ENCODE data around the gene SETD6. TPM values are rescaled to one million over a fixed set of nuclear protein-coding genes. Genes with fewer than 3 reads are reported as not detected.

The SETD6 gene
- total and polyA plus RNA-seq, 2 of the 13 experiments (the other 11 are each of a cell fraction or from before 2014, with no cell fraction given) = 24.0 to 25.7 TPM

DNA sequence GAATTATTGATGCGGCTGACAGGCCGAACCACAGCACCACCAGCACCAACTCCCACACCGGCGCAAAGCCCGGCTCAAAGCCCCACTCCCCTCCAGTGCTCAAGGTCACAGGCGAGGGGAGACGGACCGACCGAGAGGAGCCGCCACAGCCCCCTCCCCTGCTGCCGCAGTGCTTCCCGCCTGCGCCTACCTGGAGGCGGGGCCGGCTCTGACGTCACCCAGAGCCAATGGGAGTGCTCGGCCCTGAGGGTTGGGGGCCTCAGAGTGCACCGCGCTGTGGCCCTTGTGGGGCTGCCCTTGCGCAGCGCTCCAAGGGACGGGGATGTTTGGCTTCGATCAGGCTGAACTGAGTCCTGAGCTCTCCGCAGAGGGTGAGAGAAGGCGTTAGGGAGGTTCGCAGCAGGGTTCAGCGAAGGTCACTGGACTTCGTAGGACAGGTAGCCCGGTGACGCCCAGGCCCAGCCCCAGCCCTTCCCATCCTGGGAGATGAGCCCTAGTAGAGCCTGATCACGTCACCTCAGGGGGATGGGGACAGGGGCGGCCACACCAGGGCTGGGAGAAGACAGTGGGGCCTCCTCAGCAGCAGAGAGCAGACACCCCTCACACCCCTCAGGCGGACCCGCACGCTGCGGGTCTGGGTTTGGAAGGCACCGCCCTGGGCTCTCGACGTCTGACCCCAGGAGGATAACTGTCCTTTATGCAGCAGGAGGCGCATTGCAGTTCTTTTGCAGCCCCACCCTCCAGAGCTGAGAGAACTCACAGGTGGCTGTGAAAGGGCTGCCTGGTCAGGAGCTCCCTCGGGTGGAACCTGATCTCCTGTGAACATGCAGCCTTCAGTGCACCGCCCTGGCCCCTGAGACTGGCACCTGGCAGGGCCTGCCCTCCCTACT lies 13.8 kb upstream of the SETD6 start (continued):
- no peak for TF ChIP-seq TAF15 (IDR thresholded peaks at IDR 0.05; ENCODE audit: low read depth, low read length, poor library complexity, severe bottlenecking)
- peak; percentile 64; the same call in 1 of the 2 replicates for TF ChIP-seq SRY (CRISPR knock-in tag; IDR thresholded peaks at IDR 0.05)
- no peak for TF ChIP-seq KMT2B (CRISPR knock-in tag; IDR thresholded peaks at IDR 0.05)
- TF ChIP-seq, protein P1, sequence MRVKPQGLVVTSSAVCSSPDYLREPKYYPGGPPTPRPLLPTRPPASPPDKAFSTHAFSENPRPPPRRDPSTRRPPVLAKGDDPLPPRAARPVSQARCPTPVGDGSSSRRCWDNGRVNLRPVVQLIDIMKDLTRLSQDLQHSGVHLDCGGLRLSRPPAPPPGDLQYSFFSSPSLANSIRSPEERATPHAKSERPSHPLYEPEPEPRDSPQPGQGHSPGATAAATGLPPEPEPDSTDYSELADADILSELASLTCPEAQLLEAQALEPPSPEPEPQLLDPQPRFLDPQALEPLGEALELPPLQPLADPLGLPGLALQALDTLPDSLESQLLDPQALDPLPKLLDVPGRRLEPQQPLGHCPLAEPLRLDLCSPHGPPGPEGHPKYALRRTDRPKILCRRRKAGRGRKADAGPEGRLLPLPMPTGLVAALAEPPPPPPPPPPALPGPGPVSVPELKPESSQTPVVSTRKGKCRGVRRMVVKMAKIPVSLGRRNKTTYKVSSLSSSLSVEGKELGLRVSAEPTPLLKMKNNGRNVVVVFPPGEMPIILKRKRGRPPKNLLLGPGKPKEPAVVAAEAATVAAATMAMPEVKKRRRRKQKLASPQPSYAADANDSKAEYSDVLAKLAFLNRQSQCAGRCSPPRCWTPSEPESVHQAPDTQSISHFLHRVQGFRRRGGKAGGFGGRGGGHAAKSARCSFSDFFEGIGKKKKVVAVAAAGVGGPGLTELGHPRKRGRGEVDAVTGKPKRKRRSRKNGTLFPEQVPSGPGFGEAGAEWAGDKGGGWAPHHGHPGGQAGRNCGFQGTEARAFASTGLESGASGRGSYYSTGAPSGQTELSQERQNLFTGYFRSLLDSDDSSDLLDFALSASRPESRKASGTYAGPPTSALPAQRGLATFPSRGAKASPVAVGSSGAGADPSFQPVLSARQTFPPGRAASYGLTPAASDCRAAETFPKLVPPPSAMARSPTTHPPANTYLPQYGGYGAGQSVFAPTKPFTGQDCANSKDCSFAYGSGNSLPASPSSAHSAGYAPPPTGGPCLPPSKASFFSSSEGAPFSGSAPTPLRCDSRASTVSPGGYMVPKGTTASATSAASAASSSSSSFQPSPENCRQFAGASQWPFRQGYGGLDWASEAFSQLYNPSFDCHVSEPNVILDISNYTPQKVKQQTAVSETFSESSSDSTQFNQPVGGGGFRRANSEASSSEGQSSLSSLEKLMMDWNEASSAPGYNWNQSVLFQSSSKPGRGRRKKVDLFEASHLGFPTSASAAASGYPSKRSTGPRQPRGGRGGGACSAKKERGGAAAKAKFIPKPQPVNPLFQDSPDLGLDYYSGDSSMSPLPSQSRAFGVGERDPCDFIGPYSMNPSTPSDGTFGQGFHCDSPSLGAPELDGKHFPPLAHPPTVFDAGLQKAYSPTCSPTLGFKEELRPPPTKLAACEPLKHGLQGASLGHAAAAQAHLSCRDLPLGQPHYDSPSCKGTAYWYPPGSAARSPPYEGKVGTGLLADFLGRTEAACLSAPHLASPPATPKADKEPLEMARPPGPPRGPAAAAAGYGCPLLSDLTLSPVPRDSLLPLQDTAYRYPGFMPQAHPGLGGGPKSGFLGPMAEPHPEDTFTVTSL (CRISPR knock-in tag; IDR thresholded peaks at IDR 0.05; ENCODE audit: borderline replicate concordance) = no peak
- TF ChIP-seq SAFB2 (CRISPR knock-in tag; IDR thresholded peaks at IDR 0.05; ENCODE audit: borderline replicate concordance, low read depth) = no peak
- TF ChIP-seq NFRKB (IDR thresholded peaks at IDR 0.05) = no peak
- TF ChIP-seq, protein P2, sequence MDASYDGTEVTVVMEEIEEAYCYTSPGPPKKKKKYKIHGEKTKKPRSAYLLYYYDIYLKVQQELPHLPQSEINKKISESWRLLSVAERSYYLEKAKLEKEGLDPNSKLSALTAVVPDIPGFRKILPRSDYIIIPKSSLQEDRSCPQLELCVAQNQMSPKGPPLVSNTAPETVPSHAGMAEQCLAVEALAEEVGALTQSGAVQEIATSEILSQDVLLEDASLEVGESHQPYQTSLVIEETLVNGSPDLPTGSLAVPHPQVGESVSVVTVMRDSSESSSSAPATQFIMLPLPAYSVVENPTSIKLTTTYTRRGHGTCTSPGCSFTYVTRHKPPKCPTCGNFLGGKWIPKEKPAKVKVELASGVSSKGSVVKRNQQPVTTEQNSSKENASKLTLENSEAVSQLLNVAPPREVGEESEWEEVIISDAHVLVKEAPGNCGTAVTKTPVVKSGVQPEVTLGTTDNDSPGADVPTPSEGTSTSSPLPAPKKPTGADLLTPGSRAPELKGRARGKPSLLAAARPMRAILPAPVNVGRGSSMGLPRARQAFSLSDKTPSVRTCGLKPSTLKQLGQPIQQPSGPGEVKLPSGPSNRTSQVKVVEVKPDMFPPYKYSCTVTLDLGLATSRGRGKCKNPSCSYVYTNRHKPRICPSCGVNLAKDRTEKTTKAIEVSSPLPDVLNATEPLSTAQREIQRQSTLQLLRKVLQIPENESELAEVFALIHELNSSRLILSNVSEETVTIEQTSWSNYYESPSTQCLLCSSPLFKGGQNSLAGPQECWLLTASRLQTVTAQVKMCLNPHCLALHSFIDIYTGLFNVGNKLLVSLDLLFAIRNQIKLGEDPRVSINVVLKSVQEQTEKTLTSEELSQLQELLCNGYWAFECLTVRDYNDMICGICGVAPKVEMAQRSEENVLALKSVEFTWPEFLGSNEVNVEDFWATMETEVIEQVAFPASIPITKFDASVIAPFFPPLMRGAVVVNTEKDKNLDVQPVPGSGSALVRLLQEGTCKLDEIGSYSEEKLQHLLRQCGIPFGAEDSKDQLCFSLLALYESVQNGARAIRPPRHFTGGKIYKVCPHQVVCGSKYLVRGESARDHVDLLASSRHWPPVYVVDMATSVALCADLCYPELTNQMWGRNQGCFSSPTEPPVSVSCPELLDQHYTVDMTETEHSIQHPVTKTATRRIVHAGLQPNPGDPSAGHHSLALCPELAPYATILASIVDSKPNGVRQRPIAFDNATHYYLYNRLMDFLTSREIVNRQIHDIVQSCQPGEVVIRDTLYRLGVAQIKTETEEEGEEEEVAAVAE (CRISPR knock-in tag; IDR thresholded peaks at IDR 0.05; ENCODE audit: borderline replicate concordance) = 0 out of 2 replicates have a peak, but pooled peaks have one; percentile 18
- no peak for TF ChIP-seq YEATS2 (CRISPR knock-in tag; IDR thresholded peaks at IDR 0.05; ENCODE audit: borderline replicate concordance)

Measured in HepG2 (cell line).